Thyroid gland (tissue), 4 donors: ENCODE measurements around the gene CDKN1B.

Experiments
- CTCF ChIP-seq, 6 experiments: fragments of 200-600 bp in 3 of 6; fragments of 450-650 bp in 3 of 6; sonication (generic) in 3 of 6; IDR thresholded peaks; one replicate each; pipeline ENCODE4 v1.5.1; 2016 to 2019; ENCODE audit warnings: antibody characterized with exemption in 6 of 6, mild to moderate bottlenecking in 2 of 6, inconsistent platforms in 1 of 6, moderate library complexity in 1 of 6
- POLR2A ChIP-seq, 2 donors: fragments of 450-650 bp; IDR thresholded peaks; one replicate each; pipeline ENCODE4 v1.6.1; 2017; ENCODE audit warnings: antibody characterized with exemption in 2 of 2, mild to moderate bottlenecking in 2 of 2, moderate library complexity in 1 of 2

GRCh38 chr12:12717586-12718380, 615 bp downstream of the CDKN1B start:
- TF ChIP-seq CTCF (IDR thresholded peaks at IDR 0.05) (no peak), POLR2A (IDR thresholded peaks at IDR 0.05) (no peak)
